Measurements from ENCODE around the gene SCAMP2.

GRCh38 chr15:74890665-74890960 is 17.4 kb upstream of the SCAMP2 start:
- no peak for TF ChIP-seq POLR2AphosphoS5 (IDR thresholded peaks at IDR 0.05)
- TF ChIP-seq CTCF (IDR thresholded peaks at IDR 0.05): no peak
